Inferior parietal cortex (tissue), 1 donor: ENCODE data around the gene FRYL.
"Not testable (repeated sequence)": the region's sequence is repeated elsewhere in the genome, so short reads cannot be mapped to it uniquely, and the experiment has no call there.

Experiments used
- DNase-seq: peaks from one replicate; pipeline ENCODE4 v3.0.0-alpha.2; 2016; ENCODE audit errors: extremely low spot score

The FRYL gene

GRCh38 chr4:48664938-48665337, 115.1 kb downstream of the FRYL start:
- no peak for DNase-seq

- no peak for DNase-seq
Measured at GRCh38 chr4:48661391-48661790, 118.7 kb downstream of the FRYL start.

GRCh38 chr4:48660347-48660746, 119.7 kb downstream of the FRYL start:
- DNase-seq, result no peak

- peak; percentile 24 for DNase-seq
Measured at GRCh38 chr4:48654015-48654664, 125.9 kb downstream of the FRYL start.

- DNase-seq, result peak; percentile 82
Measured at GRCh38 chr4:48653217-48654014, 126.7 kb downstream of the FRYL start.

GRCh38 chr4:48651914-48652313, 128.2 kb downstream of the FRYL start:
- DNase-seq, result peak; percentile 42

GRCh38 chr4:48649505-48649904, 130.6 kb downstream of the FRYL start:
- no peak for DNase-seq

- peak; percentile 5 for DNase-seq
Measured at GRCh38 chr4:48645225-48645794, 134.8 kb downstream of the FRYL start.

GRCh38 chr4:48642421-48643374, 137.4 kb downstream of the FRYL start:
- no peak for DNase-seq

- DNase-seq, result no peak
Measured at GRCh38 chr4:48641401-48641800, 138.7 kb downstream of the FRYL start.

GRCh38 chr4:48640699-48641098, 139.4 kb downstream of the FRYL start:
- no peak for DNase-seq

GRCh38 chr4:48640225-48640624, 139.9 kb downstream of the FRYL start:
- no peak for DNase-seq

GRCh38 chr4:48639807-48640206, 140.3 kb downstream of the FRYL start:
- DNase-seq, result no peak

GRCh38 chr4:48638586-48638985, 141.5 kb downstream of the FRYL start:
- DNase-seq, result not testable (repeated sequence)

- DNase-seq, result no peak
Measured at GRCh38 chr4:48636911-48637310, 143.2 kb downstream of the FRYL start.

- DNase-seq, result no peak
Measured at GRCh38 chr4:48635980-48636379, 144.1 kb downstream of the FRYL start.

GRCh38 chr4:48635310-48635709, 144.8 kb downstream of the FRYL start:
- no peak for DNase-seq

GRCh38 chr4:48634688-48635308, 145.3 kb downstream of the FRYL start:
- no peak for DNase-seq

GRCh38 chr4:48633657-48634056, 146.4 kb downstream of the FRYL start:
- DNase-seq, result no peak

GRCh38 chr4:48629458-48629857, 150.6 kb downstream of the FRYL start:
- no peak for DNase-seq

GRCh38 chr4:48623182-48623780, 156.8 kb downstream of the FRYL start:
- no peak for DNase-seq
